ENCODE measurements around the gene CCBE1.

DNA sequence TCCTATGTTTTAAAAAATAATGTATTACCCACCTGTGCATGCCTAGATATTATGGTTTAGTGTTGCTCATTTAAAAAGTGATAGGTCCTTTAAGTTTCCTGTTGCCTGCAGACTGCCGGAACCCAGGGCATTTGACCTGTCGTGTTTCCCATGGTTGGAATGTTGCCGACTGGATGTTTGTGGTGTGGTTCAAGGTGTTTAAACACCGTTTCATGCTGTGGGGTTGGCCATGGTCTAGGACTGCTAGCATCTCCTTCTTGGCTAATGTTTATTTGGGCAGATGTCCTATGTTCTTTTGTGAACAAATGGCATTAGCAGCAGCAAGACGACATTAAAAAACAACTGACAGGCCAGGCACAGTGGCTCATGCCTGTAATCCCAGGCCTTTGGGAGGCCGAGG lies 245.3 kb downstream of the CCBE1 start:
- TF ChIP-seq, protein P1, sequence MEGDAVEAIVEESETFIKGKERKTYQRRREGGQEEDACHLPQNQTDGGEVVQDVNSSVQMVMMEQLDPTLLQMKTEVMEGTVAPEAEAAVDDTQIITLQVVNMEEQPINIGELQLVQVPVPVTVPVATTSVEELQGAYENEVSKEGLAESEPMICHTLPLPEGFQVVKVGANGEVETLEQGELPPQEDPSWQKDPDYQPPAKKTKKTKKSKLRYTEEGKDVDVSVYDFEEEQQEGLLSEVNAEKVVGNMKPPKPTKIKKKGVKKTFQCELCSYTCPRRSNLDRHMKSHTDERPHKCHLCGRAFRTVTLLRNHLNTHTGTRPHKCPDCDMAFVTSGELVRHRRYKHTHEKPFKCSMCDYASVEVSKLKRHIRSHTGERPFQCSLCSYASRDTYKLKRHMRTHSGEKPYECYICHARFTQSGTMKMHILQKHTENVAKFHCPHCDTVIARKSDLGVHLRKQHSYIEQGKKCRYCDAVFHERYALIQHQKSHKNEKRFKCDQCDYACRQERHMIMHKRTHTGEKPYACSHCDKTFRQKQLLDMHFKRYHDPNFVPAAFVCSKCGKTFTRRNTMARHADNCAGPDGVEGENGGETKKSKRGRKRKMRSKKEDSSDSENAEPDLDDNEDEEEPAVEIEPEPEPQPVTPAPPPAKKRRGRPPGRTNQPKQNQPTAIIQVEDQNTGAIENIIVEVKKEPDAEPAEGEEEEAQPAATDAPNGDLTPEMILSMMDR (IDR thresholded peaks at IDR 0.05): no peak
- TF ChIP-seq POLR2A (IDR thresholded peaks at IDR 0.05): no peak

All from adrenal gland (tissue), 5 donors.